Endothelial cell of hepatic sinusoid (primary cell): ENCODE measurements around the gene MPPED2.

Experiments used
- in situ Hi-C: cut with HindIII; loops from 2 replicates; pipeline ENCODE4 v1.10.0; 2017; ENCODE audit warnings: low sequenced_read_pairs

Gene MPPED2

GRCh38 chr11:30455025-30455424 is 131.1 kb downstream of the MPPED2 start:
- in situ Hi-C loops = no loop called here

DNA sequence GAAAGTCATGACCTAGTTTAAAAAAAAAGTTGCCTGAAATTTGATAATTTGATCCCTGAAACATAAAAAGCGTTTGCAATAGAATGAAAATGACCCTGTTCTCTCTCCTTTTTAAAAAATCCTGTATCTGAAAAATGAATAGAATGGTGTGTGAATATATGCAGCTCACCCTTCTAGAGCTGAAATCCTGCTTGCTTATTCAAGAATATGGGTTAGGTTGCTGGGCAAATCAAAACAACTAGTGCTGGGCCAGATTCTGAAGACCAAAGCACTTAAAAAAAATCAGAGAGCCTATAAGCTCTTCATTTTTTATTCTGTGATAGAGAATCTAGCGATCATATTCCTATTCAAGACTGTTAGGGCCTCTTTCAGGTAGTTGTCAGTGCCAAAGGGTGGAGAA is 131.6 kb downstream of the MPPED2 start:
- in situ Hi-C loops = no loop called here

DNA sequence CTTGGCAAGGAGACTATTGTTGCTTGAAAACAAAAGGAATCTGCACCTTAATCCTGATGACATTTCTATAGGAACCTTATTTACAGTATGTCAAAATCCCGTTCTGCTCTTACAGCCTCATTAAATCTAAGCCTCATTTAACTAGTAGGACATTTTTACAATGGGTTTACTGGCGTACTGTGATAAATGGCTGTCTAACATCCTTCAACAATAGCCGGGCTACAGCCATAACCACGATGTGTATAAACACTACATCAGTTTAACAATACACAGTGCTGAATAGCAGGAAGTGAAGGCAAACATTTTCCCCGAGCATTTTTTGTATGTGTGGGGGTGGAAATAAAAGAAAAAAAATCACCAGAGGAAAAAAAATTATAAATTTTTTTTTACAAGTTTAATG is 132.0 kb downstream of the MPPED2 start:
- in situ Hi-C loops = no loop called here

GRCh38 chr11:30453705-30454104 is 132.4 kb downstream of the MPPED2 start:
- in situ Hi-C loops = no loop called here

GRCh38 chr11:30452842-30453241 is 133.3 kb downstream of the MPPED2 start:
- in situ Hi-C loops = no loop called here

DNA sequence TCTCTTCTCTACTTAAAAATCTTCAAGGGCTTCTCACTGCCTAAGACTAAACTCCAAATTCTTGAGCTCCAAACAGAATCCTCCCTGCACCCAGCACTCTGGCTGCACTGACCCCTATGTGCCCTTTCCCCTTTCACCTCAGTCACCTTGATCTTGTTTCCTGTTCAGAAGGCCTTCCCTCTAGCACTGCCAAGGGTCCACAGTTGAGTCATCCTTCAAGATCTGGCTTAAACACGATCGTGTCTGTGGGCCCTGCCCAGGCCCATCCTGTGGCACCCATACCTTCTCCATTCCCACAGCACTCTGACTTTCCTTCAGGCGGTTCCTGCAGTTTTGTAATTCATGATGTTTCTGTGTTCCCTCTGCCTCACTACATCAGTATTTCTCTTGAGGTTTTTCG is 134.0 kb downstream of the MPPED2 start:
- in situ Hi-C loops = no loop called here

DNA sequence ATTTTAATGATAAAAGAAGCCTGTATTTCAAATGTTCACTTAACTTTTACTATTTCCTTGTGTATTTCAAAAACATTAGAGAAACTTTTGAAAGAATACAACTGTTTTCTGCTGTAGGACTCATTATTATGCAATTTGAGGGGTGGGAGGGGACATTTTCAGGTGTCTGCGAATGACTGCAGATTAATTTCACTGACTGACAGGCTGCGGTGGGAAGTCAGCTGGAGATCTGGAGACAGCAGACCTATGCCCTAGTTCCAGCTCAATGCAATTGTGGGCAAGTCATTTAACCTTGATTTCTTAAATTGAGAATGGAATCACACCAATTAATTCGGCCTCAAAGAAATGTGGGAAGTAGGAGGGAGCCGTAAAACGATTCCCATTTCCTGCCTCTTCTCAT is 134.5 kb downstream of the MPPED2 start:
- in situ Hi-C loops = no loop called here

DNA sequence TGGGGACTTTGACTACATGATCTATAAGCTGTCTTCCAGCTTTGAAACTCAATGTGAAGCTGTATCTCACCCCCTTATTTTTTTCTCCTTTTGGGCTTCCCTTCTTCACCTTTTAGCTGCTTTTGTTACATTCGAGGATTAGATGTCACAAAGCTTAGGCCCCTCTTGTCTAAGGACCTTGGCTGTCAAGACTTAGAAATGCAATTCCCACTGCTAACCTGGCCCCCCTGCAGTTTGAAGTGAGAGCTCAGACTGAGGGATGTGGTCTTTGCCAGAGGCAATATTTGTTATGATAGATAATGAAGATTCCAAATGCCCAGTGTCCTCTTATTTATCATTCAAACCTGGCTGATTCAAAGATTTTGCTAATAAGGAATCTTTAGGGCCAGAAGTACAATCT is 135.0 kb downstream of the MPPED2 start:
- in situ Hi-C loops = no loop called here

DNA sequence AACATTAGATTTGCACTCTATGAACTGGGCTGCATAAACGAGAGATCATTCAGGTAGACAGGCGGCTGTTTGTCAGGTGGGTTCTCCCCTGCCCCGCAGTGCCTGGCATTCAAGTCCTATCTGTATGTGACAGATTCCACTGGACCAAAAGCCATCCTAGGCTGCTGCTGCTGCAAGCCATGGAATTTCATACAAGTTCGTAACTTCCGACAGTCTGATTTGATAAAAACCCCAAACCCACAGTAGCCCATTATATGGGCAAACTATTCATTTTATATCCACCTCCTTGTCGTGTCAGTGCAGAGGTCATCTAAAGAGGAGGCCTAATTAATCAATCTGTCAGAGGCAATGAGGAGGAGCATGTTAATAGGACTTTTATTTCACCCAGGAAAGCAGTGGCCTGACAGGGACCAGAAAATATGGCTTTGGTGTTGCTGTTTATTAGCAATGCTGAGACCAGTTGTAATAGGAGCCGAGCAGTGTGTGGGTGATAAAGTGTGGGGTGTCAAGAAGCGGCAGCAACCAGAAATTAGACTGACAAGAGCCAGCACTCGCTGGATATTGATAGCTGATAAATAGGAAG is 139.0 kb downstream of the MPPED2 start:
- in situ Hi-C loops = no loop called here

DNA sequence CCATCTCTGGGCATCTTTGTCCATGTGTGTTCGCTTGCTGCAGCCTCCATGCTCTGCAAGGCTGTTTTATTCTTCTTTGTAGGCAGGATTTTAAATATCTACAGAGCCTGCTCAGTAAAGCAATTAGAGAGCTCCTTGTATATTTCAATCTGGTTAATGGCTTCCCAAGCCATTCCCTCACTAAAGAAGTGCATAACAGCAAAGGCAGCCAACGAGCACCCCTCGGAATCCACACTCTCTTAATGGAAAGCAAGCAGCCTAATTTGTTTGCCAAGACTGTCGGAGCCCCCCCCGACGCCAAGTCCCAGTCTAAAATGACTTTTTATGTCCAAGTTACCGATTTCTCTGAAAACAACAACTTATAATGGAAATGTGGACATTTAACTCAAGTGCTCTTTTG is 139.6 kb downstream of the MPPED2 start:
- in situ Hi-C loops = no loop called here

DNA sequence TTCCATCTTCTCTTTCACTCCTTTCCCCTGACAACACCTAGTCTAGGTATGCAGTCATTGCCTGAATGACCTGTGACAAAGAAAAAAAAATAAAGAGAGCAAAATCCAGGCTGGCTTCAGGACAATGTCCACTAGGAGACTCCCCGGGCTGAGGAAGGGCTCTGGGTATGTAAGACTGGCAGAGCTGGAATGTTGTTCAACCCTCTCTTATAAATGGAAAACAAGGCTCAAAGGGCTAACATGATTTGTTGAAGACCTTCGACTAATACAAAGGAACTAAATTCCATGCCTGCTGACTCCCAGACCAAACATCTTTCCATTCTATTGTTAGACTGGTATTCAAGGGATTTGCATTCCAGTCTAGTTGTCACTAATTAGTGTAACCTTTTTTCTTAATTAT is 141.1 kb downstream of the MPPED2 start:
- in situ Hi-C loops = no loop called here

DNA sequence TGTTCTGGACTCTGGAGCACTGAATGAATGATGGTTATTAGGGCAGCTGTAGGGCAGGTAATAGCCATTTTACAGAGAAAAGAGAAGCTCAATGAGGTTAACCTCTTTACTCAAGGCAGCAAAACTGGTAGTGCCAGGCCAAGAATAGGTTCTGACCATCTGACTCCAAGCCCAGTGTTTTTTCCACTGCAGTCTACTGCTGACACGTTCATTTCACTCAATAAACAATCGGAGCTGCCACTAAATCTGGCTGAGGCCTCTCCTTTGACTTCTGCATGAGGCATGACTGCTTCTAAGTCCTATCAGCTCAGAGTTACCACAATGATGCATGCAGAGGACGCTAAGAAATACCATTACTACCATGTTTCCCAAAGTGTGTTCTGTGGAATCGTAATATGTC is 145.6 kb downstream of the MPPED2 start:
- in situ Hi-C loops = no loop called here

DNA sequence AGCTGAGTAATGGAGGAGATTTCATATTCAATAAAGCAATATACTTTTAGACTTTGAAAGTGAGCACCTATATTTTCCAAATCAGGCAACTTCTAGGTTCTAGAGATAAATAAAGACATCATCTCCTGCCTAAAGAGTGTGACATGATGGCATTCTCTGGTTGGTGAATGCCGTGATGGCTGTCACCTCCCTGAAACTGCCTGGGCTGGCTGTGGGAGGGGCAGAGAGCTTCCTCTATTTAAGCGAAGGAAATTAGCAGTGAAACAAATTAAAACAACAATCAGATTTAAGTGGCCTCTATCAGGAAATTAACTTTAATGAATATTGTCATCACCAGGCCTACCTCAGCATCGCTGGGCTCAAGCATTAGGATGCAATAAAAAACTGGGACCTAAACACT is 149.4 kb downstream of the MPPED2 start:
- in situ Hi-C loops = no loop called here

DNA sequence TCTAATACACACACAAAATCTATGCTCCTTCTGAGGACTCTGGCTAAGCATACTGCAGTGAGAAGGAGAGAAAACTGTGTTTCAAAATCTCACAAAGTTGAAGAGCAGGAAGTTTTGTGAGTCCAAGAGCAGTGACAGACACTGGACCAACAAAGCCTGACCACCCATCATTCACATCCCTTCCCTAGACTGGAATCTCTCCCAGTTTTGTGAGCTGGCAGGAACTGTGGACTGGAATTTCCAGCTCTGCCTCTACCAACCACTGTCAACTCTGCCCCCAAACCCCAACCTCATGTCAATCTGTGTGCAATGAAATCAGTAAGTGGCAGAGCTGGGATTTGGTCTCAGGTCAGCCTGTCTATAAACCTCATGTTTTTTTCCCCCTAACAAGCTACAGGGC is 150.7 kb downstream of the MPPED2 start:
- in situ Hi-C loops = no loop called here

DNA sequence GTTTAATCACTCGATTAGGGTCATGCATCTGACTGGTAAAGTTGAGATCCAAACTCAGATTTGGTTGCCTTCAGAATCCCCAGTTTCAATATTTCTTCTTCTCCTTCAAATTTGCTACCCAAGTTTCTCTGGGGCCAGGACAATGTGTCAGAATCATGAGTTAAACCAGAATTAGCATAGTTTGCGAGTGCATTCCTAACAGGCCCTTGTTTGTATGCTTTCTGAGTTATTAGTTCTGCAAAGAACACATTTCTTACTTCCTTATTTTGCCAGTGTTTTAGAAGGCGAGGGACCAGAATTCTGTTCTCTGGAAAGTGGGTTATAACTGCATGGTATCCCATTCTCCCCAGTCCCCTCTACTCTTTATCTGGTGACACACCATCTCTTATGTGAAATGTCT is 151.3 kb downstream of the MPPED2 start:
- in situ Hi-C loops = no loop called here

DNA sequence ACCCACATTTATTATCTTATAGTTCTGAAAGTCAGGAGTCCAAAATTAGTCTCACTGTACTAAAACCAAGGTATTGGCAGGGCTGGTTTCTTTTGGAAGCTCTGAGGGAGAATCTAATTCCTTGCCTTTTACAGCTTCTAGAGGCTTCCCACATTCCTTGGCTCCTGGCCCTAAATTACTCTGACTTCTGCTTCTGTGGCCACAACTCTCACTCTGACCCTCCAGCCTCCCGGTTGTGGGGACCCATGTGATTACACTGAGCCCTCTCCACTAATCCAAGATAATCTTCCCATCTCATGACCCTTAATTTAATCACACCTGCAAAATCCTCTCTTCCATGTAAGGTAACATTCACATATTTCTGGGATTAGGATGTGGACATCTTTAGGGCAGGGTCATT is 152.3 kb downstream of the MPPED2 start:
- in situ Hi-C loops = no loop called here

- in situ Hi-C loops = no loop called here
Observed at GRCh38 chr11:30432716-30433115, 153.4 kb downstream of the MPPED2 start.

DNA sequence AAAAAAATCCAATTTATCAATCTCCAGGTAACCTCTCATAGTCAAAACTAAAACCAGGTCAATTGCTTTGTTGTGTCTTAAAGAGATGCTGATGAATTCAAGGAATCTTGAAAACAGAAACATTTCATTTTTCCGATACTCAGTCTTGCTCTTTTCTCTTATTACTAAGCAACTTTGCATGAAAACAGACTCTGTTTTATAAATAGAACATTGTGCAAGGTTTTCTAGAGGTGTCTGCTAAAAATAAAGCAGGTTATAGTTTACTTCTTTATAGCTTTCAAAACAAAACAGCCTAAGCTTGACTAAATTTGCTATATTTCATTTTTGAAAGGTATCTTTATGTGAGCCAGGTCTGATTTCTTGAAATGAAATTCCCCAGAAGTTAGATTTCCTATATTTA is 154.0 kb downstream of the MPPED2 start:
- in situ Hi-C loops = no loop called here

GRCh38 chr11:30431127-30431814 is 154.9 kb downstream of the MPPED2 start:
- in situ Hi-C loops = no loop called here

DNA sequence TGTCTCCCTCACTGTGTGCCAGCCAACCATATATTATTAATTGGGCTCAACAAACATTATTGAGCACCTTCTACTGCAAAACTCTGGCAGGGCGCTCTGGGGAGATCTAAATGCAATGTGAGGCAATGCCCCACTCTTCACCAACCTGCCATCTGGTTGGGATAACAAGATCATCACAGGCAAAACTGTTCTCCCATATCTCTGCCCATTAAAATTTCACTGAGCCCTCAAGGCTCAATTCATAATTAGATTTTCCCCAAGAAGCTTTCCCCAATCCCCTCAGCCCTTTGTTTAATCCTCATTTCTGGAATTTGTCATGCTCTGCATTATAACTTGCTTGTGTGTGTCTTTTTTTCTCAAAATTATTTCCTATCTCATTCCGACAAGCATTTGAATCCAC is 156.6 kb downstream of the MPPED2 start:
- in situ Hi-C loops = no loop called here

- in situ Hi-C loops = no loop called here
Observed at GRCh38 chr11:30426781-30427180, 159.4 kb downstream of the MPPED2 start.

DNA sequence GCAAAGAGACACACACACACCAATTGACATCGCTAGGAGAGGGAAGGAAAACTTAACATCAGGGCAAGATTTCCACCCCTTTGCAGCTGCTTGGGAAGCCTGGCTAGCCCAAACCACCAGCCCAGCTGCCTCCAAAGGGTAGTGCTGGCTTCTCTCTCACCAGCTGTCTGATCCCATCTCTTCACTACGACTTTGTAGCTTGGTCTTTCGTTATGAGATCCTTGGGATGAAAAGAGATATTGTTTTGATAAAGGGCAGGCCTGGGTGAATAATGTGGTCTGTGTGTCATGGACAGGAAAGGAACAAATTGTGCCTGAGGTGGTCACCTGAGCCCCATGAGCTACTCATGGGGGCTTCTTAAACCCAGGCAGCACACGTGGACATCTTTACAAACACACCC is 161.3 kb downstream of the MPPED2 start:
- in situ Hi-C loops = no loop called here

DNA sequence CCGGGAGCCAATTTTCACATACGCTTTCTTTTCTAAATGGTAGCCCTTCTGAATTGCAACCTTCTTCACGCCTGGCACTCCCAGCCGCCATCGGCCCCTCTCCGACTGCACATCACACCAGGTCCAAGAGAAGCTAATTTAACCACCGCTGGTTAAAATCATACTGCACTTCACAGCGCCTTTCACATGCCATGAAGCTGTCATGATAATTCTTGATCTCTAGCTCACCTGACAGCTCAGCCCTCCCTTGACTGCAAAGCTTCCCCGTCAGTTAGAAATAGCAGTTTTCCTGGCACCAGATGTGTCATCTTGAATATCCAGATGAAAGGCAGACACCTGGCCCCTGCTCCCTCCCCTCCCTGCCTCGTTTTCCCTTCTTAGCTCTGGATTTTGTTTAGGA is 161.8 kb downstream of the MPPED2 start:
- in situ Hi-C loops = no loop called here
